ENCODE results near the gene TFF1.

Gene TFF1

GRCh38 chr21:42382915-42383314 is 16.6 kb upstream of the TFF1 start:
- TF ChIP-seq CTCF (conservative IDR thresholded peaks at IDR 0.05; ENCODE audit: low read depth, low read length), result no peak
- DNase-seq (ENCODE audit: low read depth), result no peak
- no peak overlapping the region for H3K4me3 ChIP-seq (ENCODE audit: low read length)

GRCh38 chr21:42381347-42381984 is 15.1 kb upstream of the TFF1 start:
- H3K4me3 ChIP-seq (ENCODE audit: low read length), result no peak overlapping the region
- TF ChIP-seq CTCF (conservative IDR thresholded peaks at IDR 0.05; ENCODE audit: low read depth, low read length), result peak; percentile 66
- no peak for DNase-seq (ENCODE audit: low read depth)

GRCh38 chr21:42379426-42380215 is 13.3 kb upstream of the TFF1 start:
- no peak for TF ChIP-seq CTCF (conservative IDR thresholded peaks at IDR 0.05; ENCODE audit: low read depth, low read length)
- no peak for DNase-seq (ENCODE audit: low read depth)
- no peak overlapping the region for H3K4me3 ChIP-seq (ENCODE audit: low read length)

GRCh38 chr21:42378418-42378817 is 12.1 kb upstream of the TFF1 start:
- no peak for TF ChIP-seq CTCF (conservative IDR thresholded peaks at IDR 0.05; ENCODE audit: low read depth, low read length)
- no peak for DNase-seq (ENCODE audit: low read depth)
- H3K4me3 ChIP-seq (ENCODE audit: low read length), result no peak overlapping the region

GRCh38 chr21:42377951-42378340 is 11.6 kb upstream of the TFF1 start:
- no peak for TF ChIP-seq CTCF (conservative IDR thresholded peaks at IDR 0.05; ENCODE audit: low read depth, low read length)
- H3K4me3 ChIP-seq (ENCODE audit: low read length), result no peak overlapping the region
- DNase-seq (ENCODE audit: low read depth), result no peak

- TF ChIP-seq CTCF (conservative IDR thresholded peaks at IDR 0.05; ENCODE audit: low read depth, low read length), result no peak
- DNase-seq (ENCODE audit: low read depth), result no peak
- no peak overlapping the region for H3K4me3 ChIP-seq (ENCODE audit: low read length)
These were observed 11.0 kb upstream of the TFF1 start for GRCh38 chr21:42377211-42377950.
